Thyroid gland (tissue), 4 donors: Measurements from ENCODE around the gene ARMC2. TPM values are rescaled to one million over a fixed set of nuclear protein-coding genes. Genes with fewer than 3 reads are reported as not detected.
A peak's percentile ranks its signal among the peaks of the same experiment; 100 is the strongest.

ENCODE experiments used
- DNase-seq, 2 donors: peaks; one replicate each; pipeline ENCODE4 v3.0.0-alpha.2; 2019
- H3K27ac ChIP-seq, 3 donors: fragments of 200-600 bp; sonication (generic); 1 replicate in 2 of 3; 2 replicates in 1 of 3; pipeline ENCODE4 v1.5.1; 2016 to 2019; ENCODE audit warnings: mild to moderate bottlenecking in 1 of 3, moderate library complexity in 1 of 3
- H3K27me3 ChIP-seq: fragments of 200-600 bp; sonication (generic); one replicate; pipeline ENCODE4 v1.5.1; 2019
- H3K36me3 ChIP-seq, 2 donors: fragments of 200-600 bp; sonication (generic); one replicate each; pipeline ENCODE4 v1.5.1; 2016 to 2019
- H3K4me1 ChIP-seq, 2 donors: fragments of 200-600 bp; sonication (generic); one replicate each; pipeline ENCODE4 v1.5.1; 2017 to 2019
- H3K4me3 ChIP-seq, 3 donors: fragments of 200-600 bp; sonication (generic); replicated peaks in 1 of 3; 1 replicate in 2 of 3; 2 replicates in 1 of 3; pipeline ENCODE4 v1.5.1; 2016; ENCODE audit warnings: mild to moderate bottlenecking in 1 of 3
- H3K9me3 ChIP-seq: fragments of 200-600 bp; sonication (generic); one replicate; pipeline ENCODE4 v1.5.1; 2017
- POLR2A ChIP-seq, 2 donors: fragments of 450-650 bp; IDR thresholded peaks; one replicate each; pipeline ENCODE4 v1.6.1; 2017; ENCODE audit warnings: antibody characterized with exemption in 2 of 2, mild to moderate bottlenecking in 2 of 2, moderate library complexity in 1 of 2
- WGBS, 2 donors: methylation state at CpG; one replicate each; pipeline ENCODE4 v1.1.5; 2017; 5-methylcytosine and 5-hydroxymethylcytosine counted together
- intact Hi-C: fragments of 100-400 bp; cut with DNase I; formaldehyde crosslinking; loops from one replicate; pipeline ENCODE4 v1.15.1; 2023
- total RNA-seq, 4 donors: library from RNA; depleted of rRNA; stranded (reverse); fragments of >200 nt; gene quantifications; one replicate each; pipeline ENCODE4 v1.2.3, GENCODE V29; 2016
- TF ChIP-seq, protein P1 (sequence below), 6 experiments: fragments of 200-600 bp in 3 of 6; fragments of 450-650 bp in 3 of 6; sonication (generic) in 3 of 6; IDR thresholded peaks; one replicate each; pipeline ENCODE4 v1.5.1; 2016 to 2019; ENCODE audit warnings: antibody characterized with exemption in 6 of 6, mild to moderate bottlenecking in 2 of 6, inconsistent platforms in 1 of 6, moderate library complexity in 1 of 6

ARMC2 gene
- total RNA-seq, 4 donors from 2014 or later, result 5.2 to 9.3 (median 6.9) TPM

- no peaks in the 10 kb centered on the region for H3K36me3 ChIP-seq
- TF ChIP-seq, protein P1, sequence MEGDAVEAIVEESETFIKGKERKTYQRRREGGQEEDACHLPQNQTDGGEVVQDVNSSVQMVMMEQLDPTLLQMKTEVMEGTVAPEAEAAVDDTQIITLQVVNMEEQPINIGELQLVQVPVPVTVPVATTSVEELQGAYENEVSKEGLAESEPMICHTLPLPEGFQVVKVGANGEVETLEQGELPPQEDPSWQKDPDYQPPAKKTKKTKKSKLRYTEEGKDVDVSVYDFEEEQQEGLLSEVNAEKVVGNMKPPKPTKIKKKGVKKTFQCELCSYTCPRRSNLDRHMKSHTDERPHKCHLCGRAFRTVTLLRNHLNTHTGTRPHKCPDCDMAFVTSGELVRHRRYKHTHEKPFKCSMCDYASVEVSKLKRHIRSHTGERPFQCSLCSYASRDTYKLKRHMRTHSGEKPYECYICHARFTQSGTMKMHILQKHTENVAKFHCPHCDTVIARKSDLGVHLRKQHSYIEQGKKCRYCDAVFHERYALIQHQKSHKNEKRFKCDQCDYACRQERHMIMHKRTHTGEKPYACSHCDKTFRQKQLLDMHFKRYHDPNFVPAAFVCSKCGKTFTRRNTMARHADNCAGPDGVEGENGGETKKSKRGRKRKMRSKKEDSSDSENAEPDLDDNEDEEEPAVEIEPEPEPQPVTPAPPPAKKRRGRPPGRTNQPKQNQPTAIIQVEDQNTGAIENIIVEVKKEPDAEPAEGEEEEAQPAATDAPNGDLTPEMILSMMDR (IDR thresholded peaks at IDR 0.05), result no peak
- TF ChIP-seq POLR2A (IDR thresholded peaks at IDR 0.05), result no peak
- H3K27me3 ChIP-seq, result no peaks in the 10 kb centered on the region
- no peak overlapping the region for H3K27ac ChIP-seq
- no peaks in the 10 kb centered on the region for H3K9me3 ChIP-seq
- WGBS, 2 donors, result 25 to 39% methylated on average over 3 of the region's 3 CpGs
- intact Hi-C loops, result no loop called here
- no peak for DNase-seq
- no peaks in the 10 kb centered on the region for H3K4me1 ChIP-seq
- no peak overlapping the region for H3K4me3 ChIP-seq
These were observed 42.1 kb upstream of the ARMC2 start for GRCh38 chr6:108806171-108806570.

DNA sequence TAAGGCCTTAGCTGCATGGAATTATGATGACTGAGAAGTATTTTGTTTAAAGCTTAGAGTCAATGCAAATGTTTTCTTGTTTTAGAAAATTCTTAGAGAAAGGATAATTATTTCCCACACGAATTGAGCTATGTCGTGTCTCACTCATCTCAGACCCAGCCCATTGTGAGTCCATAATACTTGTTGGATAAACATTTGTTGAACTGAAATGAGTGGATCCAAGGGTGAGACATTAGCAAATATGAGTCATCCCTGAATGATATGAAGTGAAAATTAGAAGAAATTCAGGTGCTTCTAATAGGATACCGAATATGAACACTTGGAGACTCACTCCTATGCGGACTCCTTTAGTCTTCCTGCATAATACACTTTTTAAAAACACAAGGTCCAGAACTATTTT, 41.6 kb upstream of the ARMC2 start:
- TF ChIP-seq POLR2A (IDR thresholded peaks at IDR 0.05), result no peak
- TF ChIP-seq, protein P1 (IDR thresholded peaks at IDR 0.05), result no peak
- Histone ChIP-seq H3K9me3 (no peaks in the 10 kb centered on the region), H3K36me3 (no peaks in the 10 kb centered on the region), H3K27me3 (no peaks in the 10 kb centered on the region), H3K27ac (no peak overlapping the region), H3K4me1 (no peaks in the 10 kb centered on the region), H3K4me3 (no peak overlapping the region)
- no peak for DNase-seq
- WGBS, 2 donors, result 94 to 95% methylated on average over 4 of the region's 4 CpGs
- intact Hi-C loops, result no loop called here

- Histone ChIP-seq H3K4me3 (no peak overlapping the region), H3K4me1 (no peaks in the 10 kb centered on the region), H3K36me3 (no peaks in the 10 kb centered on the region), H3K27ac (no peak overlapping the region), H3K9me3 (no peaks in the 10 kb centered on the region), H3K27me3 (no peaks in the 10 kb centered on the region)
- intact Hi-C loops, result no loop called here
- DNase-seq, result peak in 1 of 2 donors; percentile 21
- no peak for TF ChIP-seq POLR2A (IDR thresholded peaks at IDR 0.05)
- TF ChIP-seq, protein P1 (IDR thresholded peaks at IDR 0.05), result no peak
- WGBS, 2 donors, result 59% methylated on average over 3 of the region's 3 CpGs
These were observed 40.3 kb upstream of the ARMC2 start for GRCh38 chr6:108807928-108808327.

- DNase-seq, result no peak
- no peaks in the 10 kb centered on the region for H3K4me1 ChIP-seq
- no peak overlapping the region for H3K4me3 ChIP-seq
- intact Hi-C loops, result no loop called here
- H3K9me3 ChIP-seq, result no peaks in the 10 kb centered on the region
- H3K27me3 ChIP-seq, result no peaks in the 10 kb centered on the region
- H3K36me3 ChIP-seq, result no peaks in the 10 kb centered on the region
- 96 to 100% methylated on average over 2 of the region's 2 CpGs for WGBS, 2 donors
- TF ChIP-seq POLR2A (IDR thresholded peaks at IDR 0.05), result no peak
- TF ChIP-seq, protein P1 (IDR thresholded peaks at IDR 0.05), result no peak
- H3K27ac ChIP-seq, result no peak overlapping the region
These were observed 39.0 kb upstream of the ARMC2 start for GRCh38 chr6:108809211-108809610.

DNA sequence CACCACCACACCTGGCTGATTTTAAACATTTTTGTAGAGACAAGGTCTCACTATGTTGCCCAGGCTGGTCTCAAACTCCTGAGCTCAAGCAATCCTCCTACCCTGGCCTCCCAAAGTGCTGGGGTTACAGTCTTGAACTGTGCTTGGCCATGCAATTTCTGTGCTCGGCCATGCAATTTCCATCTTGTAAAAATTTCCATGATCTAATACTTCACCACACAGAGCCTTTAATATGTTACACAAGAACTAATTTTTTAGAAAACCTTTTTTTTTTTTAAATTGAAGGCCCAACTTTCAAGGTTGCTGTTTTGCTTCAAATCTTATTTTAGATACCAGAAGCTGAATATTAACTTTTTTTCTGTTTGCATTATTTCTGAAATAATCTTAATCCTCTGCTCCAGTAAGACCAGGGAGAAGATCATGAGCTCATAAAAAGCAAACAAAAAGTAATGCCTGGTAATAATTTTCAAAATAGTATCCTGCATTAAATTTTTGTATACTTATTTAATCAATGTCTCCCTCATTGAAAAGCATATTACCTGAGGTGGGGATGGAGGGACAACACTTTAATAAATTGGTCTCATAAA, 38.1 kb upstream of the ARMC2 start:
- TF ChIP-seq, protein P1 (IDR thresholded peaks at IDR 0.05), result no peak
- no peak for TF ChIP-seq POLR2A (IDR thresholded peaks at IDR 0.05)
- Histone ChIP-seq H3K4me1 (no peaks in the 10 kb centered on the region), H3K36me3 (no peaks in the 10 kb centered on the region), H3K27ac (no peak overlapping the region), H3K4me3 (no peak overlapping the region), H3K9me3 (no peaks in the 10 kb centered on the region), H3K27me3 (no peaks in the 10 kb centered on the region)
- DNase-seq, result no peak
- WGBS, 2 donors, result 92 to 97% methylated on average over 1 of the region's 1 CpG
- intact Hi-C loops, result no loop called here
